A549 (cell line): ENCODE measurements around the gene TOB1. TPM values are rescaled to one million over a fixed set of nuclear protein-coding genes. Genes with fewer than 3 reads are reported as not detected.

Source experiments
- ATAC-seq, 2 experiments: fragments of 200-7000 bp in 1 of 2; fragments of >200 bp in 1 of 2; cut with Nextera tagmentation in 1 of 2; cut with Tn5 transposase in 1 of 2; 3 replicates each; pipeline versions ENCODE4 v1.8.0 to v1.9.1; 2018 to 2020; ENCODE audit warnings: mild to moderate bottlenecking in 1 of 2, moderate library complexity in 1 of 2
- CTCF ChIA-PET: fragments of 300-600 bp; sonication (Branson Sonifier 250); formaldehyde crosslinking; extraction: SDS; loops from one replicate; lab custom pipeline; 2021; ENCODE audit warnings: antibody characterized with exemption, inconsistent platforms; lab: Yijun Ruan, JAX
- POLR2A ChIA-PET: fragments of 350-600 bp; formaldehyde crosslinking; extraction: SDS; loops from one replicate; lab custom pipeline; 2021; ENCODE audit warnings: antibody characterized with exemption, inconsistent platforms; lab: Yijun Ruan, JAX
- DNase-seq, 2 experiments: peaks; one replicate each; pipeline versions ENCODE4 v3.0.0 to v3.0.0-alpha.2; 2011 to 2016; ENCODE audit warnings: low read depth in 1 of 2, low spot score in 1 of 2
- FAIRE-seq: peaks from 2 replicates; lab custom pipeline; 2011; peaks lifted over from hg19 to GRCh38; lab: Jason Lieb, UNC
- H3K27ac ChIP-seq, 2 experiments: fragments of >200 bp; sonication (Bioruptor Twin); formaldehyde crosslinking; 3 replicates each; pipeline ENCODE4 v1.5.1; 2016 to 2017
- H3K4me1 ChIP-seq: fragments of >200 bp; sonication (Bioruptor Twin); formaldehyde crosslinking; 3 replicates; pipeline ENCODE4 v1.6.1; 2016
- H3K4me2 ChIP-seq: fragments of >200 bp; sonication (Bioruptor Twin); formaldehyde crosslinking; 3 replicates; pipeline ENCODE4 v1.6.1; 2016
- H3K4me3 ChIP-seq: fragments of >200 bp; sonication (Bioruptor Twin); formaldehyde crosslinking; 3 replicates; pipeline ENCODE4 v1.5.1; 2016
- H3K9me3 ChIP-seq: fragments of >200 bp; sonication (Bioruptor Twin); formaldehyde crosslinking; 3 replicates; pipeline ENCODE4 v1.6.1; 2016
- ATOH8 ChIP-seq: fragments of 250-450 bp; sonication (Bioruptor Pico); IDR thresholded peaks from 2 replicates; pipeline ENCODE4 v1.5.0; 2020; ENCODE audit warnings: low read depth, mild to moderate bottlenecking, moderate library complexity
- CHD2 ChIP-seq: fragments of 150-350 bp; IDR thresholded peaks from 2 replicates; pipeline ENCODE4 v1.6.1; 2014; ENCODE audit warnings: low read length; ENCODE audit not compliant: partially characterized antibody
- E2F6 ChIP-seq: IDR thresholded peaks from 2 replicates; pipeline ENCODE4 v1.6.1; 2012; ENCODE audit warnings: low read depth, borderline replicate concordance
- EHMT2 ChIP-seq: fragments of 200-600 bp; sonication (generic); IDR thresholded peaks from 2 replicates; pipeline ENCODE4 v1.6.1; 2016; ENCODE audit warnings: antibody characterized with exemption, low read depth, mild to moderate bottlenecking, moderate library complexity
- GATA3 ChIP-seq: IDR thresholded peaks from 2 replicates; pipeline ENCODE4 v1.6.1; 2012; ENCODE audit warnings: borderline replicate concordance
- HEYL ChIP-seq: fragments of 250-450 bp; sonication (Bioruptor Pico); IDR thresholded peaks from 2 replicates; pipeline ENCODE4 v1.8.0; 2021; ENCODE audit warnings: mild to moderate bottlenecking, moderate library complexity
- HOXB5 ChIP-seq: fragments of 250-450 bp; sonication (Bioruptor Pico); IDR thresholded peaks from 2 replicates; pipeline ENCODE4 v1.5.0; 2020; ENCODE audit warnings: mild to moderate bottlenecking, moderate library complexity
- KDM1A ChIP-seq: fragments of 200-600 bp; sonication (generic); IDR thresholded peaks from 2 replicates; pipeline ENCODE4 v1.6.1; 2016; ENCODE audit warnings: low read depth, mild to moderate bottlenecking
- MAFK ChIP-seq: fragments of 450-650 bp; IDR thresholded peaks from 2 replicates; pipeline ENCODE4 v1.6.1; 2014; ENCODE audit not compliant: partially characterized antibody
- MAX ChIP-seq: IDR thresholded peaks from 2 replicates; pipeline ENCODE4 v1.6.1; 2012
- MAZ ChIP-seq: fragments of 150-350 bp; IDR thresholded peaks from 2 replicates; pipeline ENCODE4 v1.6.1; 2014; ENCODE audit warnings: antibody characterized with exemption, low read depth, low read length, borderline replicate concordance
- NFE2L2 ChIP-seq: fragments of 150-350 bp; conservative IDR thresholded peaks from 2 replicates; pipeline ENCODE4 v1.6.1; 2014; ENCODE audit warnings: low read length
- POLR2A ChIP-seq: IDR thresholded peaks from 2 replicates; pipeline ENCODE4 v1.6.1; 2012; ENCODE audit warnings: mild to moderate bottlenecking, low read length
- POLR2AphosphoS2 ChIP-seq: conservative IDR thresholded peaks from 2 replicates; pipeline ENCODE4 v1.6.1; 2012; ENCODE audit warnings: low read length, improper control_type of control experiment, inconsistent platforms
- RAD21 ChIP-seq, 2 experiments: fragments of >200 bp in 1 of 2; sonication (Bioruptor Twin) in 1 of 2; formaldehyde crosslinking in 1 of 2; IDR thresholded peaks in 1 of 2; conservative IDR thresholded peaks in 1 of 2; 2 replicates in 1 of 2; 3 replicates in 1 of 2; pipeline ENCODE4 v1.6.1; 2012 to 2018; ENCODE audit warnings: inconsistent platforms in 1 of 2
- RARB ChIP-seq: fragments of 250-450 bp; sonication (Bioruptor Pico); IDR thresholded peaks from 2 replicates; pipeline ENCODE4 v1.8.0; 2021; ENCODE audit warnings: mild to moderate bottlenecking, moderate library complexity
- RNF2 ChIP-seq: fragments of 200-600 bp; sonication (generic); IDR thresholded peaks from 2 replicates; pipeline ENCODE4 v1.6.1; 2016; ENCODE audit warnings: low read depth, mild to moderate bottlenecking, antibody characterized with exemption, moderate library complexity, borderline replicate concordance
- USF2 ChIP-seq: fragments of 450-650 bp; IDR thresholded peaks from 2 replicates; pipeline ENCODE4 v1.6.1; 2014; ENCODE audit warnings: antibody characterized with exemption
- ZC3H11A ChIP-seq: fragments of 450-650 bp; IDR thresholded peaks from 2 replicates; pipeline ENCODE4 v1.6.1; 2014; ENCODE audit warnings: antibody characterized with exemption, mild to moderate bottlenecking
- ZSCAN20 ChIP-seq: fragments of 250-450 bp; sonication (Bioruptor Pico); IDR thresholded peaks from 2 replicates; pipeline ENCODE4 v1.8.0; 2022; ENCODE audit warnings: mild to moderate bottlenecking, moderate library complexity
- WGBS: methylation state at CpG from one replicate; pipeline ENCODE4 v1.1.6; 2017; ENCODE audit errors: missing lambda C conversion rate; 5-methylcytosine and 5-hydroxymethylcytosine counted together
- polyA plus RNA-seq, 4 experiments: library from polyadenylated mRNA; depleted of rRNA in 3 of 4; stranded (reverse); fragments of >200 nt; fragmentation: RNase III in 1 of 4; extraction: RNeasy Plus Mini Kit Qiagen cat#74134 plus additional on column Dnase treatment in 1 of 4; gene quantifications; 2 replicates in 3 of 4; 3 replicates in 1 of 4; pipeline ENCODE4 v1.2.3, GENCODE V29; 2011 to 2017

The TOB1 gene
- polyA plus RNA-seq, 2 of the 4 experiments (the other 2 are of a cell fraction), result 111 to 133 TPM

DNA sequence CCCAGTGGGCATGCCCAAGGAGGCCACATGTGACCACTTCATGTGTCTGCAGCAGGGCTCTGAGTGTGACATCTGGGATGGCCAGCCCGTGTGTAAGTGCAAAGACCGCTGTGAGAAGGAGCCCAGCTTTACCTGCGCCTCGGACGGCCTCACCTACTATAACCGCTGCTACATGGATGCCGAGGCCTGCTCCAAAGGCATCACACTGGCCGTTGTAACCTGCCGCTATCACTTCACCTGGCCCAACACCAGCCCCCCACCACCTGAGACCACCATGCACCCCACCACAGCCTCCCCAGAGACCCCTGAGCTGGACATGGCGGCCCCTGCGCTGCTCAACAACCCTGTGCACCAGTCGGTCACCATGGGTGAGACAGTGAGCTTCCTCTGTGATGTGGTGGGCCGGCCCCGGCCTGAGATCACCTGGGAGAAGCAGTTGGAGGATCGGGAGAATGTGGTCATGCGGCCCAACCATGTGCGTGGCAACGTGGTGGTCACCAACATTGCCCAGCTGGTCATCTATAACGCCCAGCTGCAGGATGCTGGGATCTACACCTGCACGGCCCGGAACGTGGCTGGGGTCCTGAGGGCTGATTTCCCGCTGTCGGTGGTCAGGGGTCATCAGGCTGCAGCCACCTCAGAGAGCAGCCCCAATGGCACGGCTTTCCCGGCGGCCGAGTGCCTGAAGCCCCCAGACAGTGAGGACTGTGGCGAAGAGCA, 26.4 kb downstream of the TOB1 start (continued):
- TF ChIP-seq USF2, result no peak
- TF ChIP-seq, all 56 proteins: peak for 0

- ATAC-seq (no peak), DNase-seq (no peak), FAIRE-seq (no peak)
- POLR2A ChIA-PET, result interaction anchor here (0.8 kb wide), 1 partner anchor 28 kb away, joined by 3 read pairs; the partner anchor contains the start of gene TOB1
- no peak overlapping the region for H3K4me2 ChIP-seq
- TF ChIP-seq MAZ (no peak), POLR2AphosphoS2 (no peak), ZC3H11A (no peak), USF2 (no peak)
- CTCF ChIA-PET, result interaction anchor here (0.6 to 31.4 kb wide), 9 partner anchors 9 to 291 kb away, joined by 3 to 1502 read pairs (median 4); partner anchors contain the start of gene SPATA20
- WGBS, result 66% methylated on average over 21 of the region's 21 CpGs
- H3K4me3 ChIP-seq, result no peak overlapping the region
- H3K9me3 ChIP-seq, result no peaks in the 10 kb centered on the region
- H3K4me1 ChIP-seq, result 0 out of 3 replicates have a peak, but pooled peaks cover 4% of the 10 kb centered on the region
- no peak overlapping the region for H3K27ac ChIP-seq
These were observed 27.9 kb downstream of the TOB1 start for GRCh38 chr17:50837980-50838954.

DNA sequence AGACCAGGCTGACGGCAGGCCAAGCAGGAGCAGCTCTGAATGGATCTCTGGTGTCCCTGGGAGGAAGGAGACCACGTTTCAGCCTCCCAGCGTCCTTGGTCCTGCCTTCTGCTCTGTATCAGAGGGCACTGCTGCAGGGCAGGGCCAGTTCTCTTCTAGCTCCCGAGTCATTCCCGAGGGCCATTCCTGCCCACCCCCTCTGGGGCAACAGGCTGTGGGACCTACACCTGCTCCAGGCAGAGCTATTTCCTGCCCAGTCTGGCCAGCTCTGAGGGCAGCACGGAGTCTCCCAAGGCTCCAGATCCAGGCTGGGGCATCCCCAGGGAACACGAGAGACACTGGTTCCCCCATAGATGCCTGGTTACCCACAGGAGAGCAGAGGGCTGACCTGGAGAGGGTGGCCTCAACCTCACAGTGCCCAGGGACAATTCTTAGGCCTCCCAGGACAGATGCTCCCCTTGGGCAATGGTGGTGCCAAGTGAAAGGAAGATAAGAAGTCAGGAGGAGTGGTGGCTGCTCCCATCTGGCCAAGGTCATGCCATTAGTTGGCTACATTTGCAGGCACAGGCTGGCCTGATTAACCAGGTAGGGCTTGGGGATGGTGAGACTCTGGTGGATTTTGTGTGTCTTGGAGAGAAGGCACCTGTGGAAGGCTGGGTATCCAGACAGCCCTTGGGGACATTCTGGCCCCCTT, 28.7 kb downstream of the TOB1 start:
- TF ChIP-seq E2F6 (no peak), ZSCAN20 (CRISPR knock-in tag) (no peak), KDM1A (no peak), RARB (CRISPR knock-in tag) (no peak), GATA3 (no peak), NFE2L2 (no peak), RNF2 (no peak), HEYL (CRISPR knock-in tag) (no peak), RAD21 (conservative IDR thresholded peaks at IDR 0.05 in 1 of 2, IDR thresholded peaks at IDR 0.05 in 1 of 2) (no peak), MAFK (no peak), HOXB5 (CRISPR knock-in tag) (no peak), ZC3H11A (no peak), CHD2 (no peak), EHMT2 (no peak), POLR2A (no peak), MAX (no peak), MAZ (no peak), ATOH8 (CRISPR knock-in tag) (no peak)
- ChIA-PET CTCF (interaction anchor here (0.8 to 31.4 kb wide), 11 partner anchors 10 to 290 kb away, joined by 3 to 1502 read pairs (median 6); partner anchors contain the start of gene SPATA20), POLR2A (no interaction called here)
- no peak overlapping the region for H3K4me3 ChIP-seq
- no peak overlapping the region for H3K4me2 ChIP-seq
- H3K27ac ChIP-seq, result no peak overlapping the region
- H3K9me3 ChIP-seq, result no peaks in the 10 kb centered on the region
- ATAC-seq, result no peak
- WGBS, result 55% methylated on average over 7 of the region's 7 CpGs
- FAIRE-seq, result no peak
- 0 out of 3 replicates have a peak, but pooled peaks cover 4% of the 10 kb centered on the region for H3K4me1 ChIP-seq
- DNase-seq, result no peak
